G401 (cell line): ENCODE results near the gene RNF125. TPM values are rescaled to one million over a fixed set of nuclear protein-coding genes. Genes with fewer than 3 reads are reported as not detected.
"Not testable (repeated sequence)": the region's sequence is repeated elsewhere in the genome, so short reads cannot be mapped to it uniquely, and the experiment has no call there.

Experiments
- DNase-seq: peaks from one replicate; pipeline ENCODE4 v3.0.0-alpha.2; 2015; ENCODE audit warnings: low spot score
- in situ Hi-C: cut with HindIII; loops from 2 replicates; pipeline ENCODE4 v1.10.0; 2016; ENCODE audit warnings: low sequenced_read_pairs, mixed read lengths
- total RNA-seq: library from RNA; depleted of rRNA; stranded (reverse); fragments of >200 nt; shearing (Covaris generic); gene quantifications from 2 replicates; pipeline ENCODE4 v1.2.3, GENCODE V29; 2014

Gene RNF125
- total RNA-seq, 1 experiment from 2014 or later, result 2.4 TPM

DNA sequence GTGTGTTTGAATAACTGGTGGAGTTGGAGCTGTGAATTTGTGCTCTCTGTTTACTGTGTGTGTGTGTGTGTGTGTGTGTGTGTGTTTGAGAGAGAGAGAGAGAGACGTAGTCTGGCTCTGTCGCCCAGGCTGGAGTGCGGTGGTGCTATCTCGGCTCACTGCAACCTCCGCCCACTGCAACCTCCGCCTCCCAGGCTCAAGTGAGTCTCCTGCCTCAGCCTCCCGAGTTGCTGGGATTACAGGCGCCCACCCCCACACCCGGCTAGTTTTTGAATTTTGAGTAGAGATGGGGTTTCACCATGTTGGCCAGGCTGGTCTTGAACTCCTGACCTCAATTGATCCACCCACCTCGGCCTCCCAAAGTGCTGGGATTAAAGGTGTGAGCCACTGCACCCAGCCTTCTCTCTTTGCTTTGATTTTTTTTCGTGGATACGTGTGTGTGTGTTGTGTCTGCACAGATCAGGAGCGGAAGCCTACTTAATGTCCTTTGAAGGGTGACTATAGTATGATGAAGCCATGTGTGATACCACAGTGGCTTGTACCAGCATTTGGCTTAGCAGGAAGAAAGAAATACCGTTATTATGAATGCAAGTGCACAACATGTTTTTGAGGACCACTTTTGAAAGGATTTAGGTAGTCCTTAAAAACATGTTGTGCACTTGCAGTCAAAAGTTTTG, 1.5 kb downstream of the RNF125 start:
- in situ Hi-C loops, DNase-seq: not testable (repeated sequence)

DNA sequence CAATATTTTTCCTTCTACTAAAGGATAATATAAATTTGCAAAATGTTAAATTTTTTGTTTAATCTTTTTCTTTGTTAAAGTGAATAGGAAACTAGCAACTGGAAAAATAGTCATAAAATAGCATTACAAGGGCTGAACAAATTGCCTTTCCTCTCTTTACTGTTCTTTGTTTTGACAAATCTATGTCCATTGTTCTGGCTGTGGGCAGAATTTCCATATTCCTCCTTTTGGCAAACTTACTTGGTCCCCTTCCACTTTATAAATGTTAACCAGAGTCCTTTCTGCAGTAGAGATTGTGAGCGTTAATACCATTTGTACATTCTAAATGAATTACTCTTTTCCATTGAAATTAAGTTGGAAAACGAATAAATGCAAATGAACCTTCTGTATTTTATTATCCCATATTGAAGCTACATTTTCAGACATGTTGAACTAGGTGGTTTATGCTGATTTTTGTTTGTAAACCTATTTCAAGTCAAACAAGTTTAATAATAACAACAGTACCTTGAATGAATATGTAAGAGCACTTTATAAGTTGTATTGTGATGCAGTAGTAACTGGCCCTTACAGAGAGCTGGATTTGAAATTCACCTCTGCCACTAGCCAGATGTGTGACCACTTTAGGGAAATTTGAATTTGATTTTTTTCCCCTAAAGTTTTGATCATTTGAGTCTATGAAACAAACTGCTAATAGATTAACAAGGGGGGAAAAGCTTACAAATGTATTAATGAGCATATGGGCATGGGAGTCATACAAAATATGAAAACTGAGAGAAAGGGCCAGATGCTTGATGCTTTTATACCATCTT, 3.3 kb downstream of the RNF125 start:
- DNase-seq, result no peak
- in situ Hi-C loops, result no loop called here

DNA sequence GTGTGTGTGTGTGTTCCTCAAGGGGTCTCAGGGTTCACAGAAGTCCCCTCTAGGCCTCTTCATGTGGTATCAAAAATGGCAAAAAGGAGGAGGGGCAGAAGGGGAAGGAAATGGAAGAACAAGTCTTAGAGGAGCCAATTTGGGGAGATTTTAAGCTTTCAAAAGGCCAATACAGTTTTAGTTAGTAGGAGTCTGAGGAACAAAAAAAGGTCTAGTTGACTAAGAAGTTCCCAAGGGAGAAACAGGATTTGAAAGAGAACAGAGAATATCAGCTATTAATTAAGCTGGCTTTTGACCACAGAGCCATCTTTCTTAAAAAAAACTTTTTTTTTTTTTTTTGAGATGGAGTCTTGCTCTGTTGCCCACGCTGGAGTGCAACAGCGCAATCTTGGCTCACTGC, 7.1 kb downstream of the RNF125 start:
- no peak for DNase-seq
- in situ Hi-C loops, result no loop called here

DNA sequence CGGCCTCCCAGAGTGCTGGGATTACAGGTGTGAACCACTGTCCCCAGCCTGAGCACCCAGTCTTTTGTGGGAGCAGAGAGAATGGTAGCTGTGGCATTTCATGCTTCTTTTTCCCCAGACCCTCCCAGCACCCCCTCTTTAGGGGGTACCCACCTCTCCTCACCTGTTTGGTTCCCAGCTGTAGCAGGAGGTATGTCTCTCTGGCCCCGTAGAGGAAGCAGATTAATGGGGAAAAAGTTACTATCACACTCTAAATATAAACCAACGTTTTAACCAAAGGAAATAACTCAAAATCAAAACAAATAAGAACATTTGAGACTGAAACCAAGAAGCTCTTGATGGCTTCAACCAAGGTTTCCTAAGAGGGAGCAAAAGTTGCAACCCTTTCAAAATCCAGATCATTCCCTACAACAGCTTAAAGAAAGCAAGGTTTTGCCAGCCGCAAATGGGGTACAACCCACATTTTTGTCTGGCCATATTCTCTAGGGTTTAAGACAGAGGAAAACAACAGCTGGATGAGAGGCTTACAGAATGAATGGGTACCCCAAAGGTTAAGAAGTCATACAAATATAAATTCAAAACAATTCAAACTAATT, 8.0 kb downstream of the RNF125 start:
- in situ Hi-C loops, result no loop called here
- no peak for DNase-seq

DNA sequence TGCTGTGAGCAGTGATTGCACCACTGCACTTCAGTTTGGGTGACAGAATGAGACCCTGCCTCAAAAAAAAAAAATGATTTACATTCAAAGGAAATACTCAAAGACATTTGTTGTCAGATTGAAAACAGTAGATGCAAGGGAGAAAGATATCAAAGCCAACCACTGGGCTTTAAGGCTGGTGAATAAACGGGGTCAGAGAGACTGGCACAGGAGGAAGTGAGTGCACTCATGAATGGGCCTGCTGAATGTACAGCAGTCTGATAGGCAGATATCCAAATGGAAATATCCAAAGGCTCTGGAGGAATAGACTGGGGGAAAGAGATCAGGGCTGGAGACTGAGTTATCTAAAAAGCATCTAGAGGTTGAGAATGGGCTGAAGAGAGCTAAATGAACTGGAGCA, 10.9 kb downstream of the RNF125 start:
- in situ Hi-C loops, result no loop called here
- DNase-seq, result no peak

DNA sequence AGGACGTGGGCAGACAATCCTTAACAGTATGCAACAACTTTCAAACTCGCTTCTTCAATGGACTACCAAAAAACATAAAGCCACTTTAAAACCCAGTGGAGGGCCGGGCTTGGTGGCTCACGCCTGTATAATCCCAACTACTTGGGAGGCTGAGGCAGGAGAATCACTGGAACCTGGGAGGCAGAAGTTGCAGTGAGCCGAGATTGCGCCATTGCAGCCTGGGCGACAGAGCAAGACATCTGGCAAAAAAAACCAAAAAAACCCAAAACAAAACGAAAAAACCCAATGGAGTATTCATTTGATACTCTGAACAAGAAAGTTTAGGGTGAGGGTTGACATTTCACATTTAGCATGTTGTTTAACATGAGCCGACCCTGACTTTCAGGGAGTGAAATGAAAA, 14.0 kb downstream of the RNF125 start:
- no peak for DNase-seq
- in situ Hi-C loops, result no loop called here

DNA sequence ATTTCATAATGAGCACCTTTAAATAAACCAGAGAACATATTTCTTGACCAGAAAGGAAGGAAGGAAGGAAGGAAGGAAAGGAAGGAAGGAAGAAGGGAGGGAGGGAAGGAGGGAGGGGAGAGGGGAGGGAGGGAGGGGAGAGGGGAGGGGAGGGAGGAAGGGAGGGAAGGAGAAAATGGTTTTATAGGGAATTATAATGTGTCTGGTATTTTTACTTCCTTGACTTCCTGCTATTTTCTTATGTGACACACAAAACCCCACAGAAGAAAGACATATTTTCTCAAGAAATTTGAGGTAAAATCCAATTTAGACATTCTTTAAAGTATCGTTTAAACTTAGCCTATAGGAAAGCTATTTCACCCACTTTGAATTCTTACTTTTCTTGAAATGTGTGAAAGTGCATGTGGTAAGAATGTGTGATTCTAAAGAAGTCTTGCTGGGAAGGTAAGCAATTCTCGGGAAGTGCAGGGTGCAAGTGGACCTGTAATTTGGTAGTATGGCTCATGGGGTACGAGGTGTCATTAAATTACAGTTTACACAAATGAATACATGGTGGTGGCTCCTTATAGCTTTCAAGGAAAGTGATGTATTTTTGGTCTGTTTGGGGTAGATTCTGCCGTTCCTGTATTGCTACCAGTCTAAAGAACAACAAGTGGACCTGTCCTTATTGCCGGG, 18.0 kb downstream of the RNF125 start:
- DNase-seq, result no peak
- in situ Hi-C loops, result no loop called here

DNA sequence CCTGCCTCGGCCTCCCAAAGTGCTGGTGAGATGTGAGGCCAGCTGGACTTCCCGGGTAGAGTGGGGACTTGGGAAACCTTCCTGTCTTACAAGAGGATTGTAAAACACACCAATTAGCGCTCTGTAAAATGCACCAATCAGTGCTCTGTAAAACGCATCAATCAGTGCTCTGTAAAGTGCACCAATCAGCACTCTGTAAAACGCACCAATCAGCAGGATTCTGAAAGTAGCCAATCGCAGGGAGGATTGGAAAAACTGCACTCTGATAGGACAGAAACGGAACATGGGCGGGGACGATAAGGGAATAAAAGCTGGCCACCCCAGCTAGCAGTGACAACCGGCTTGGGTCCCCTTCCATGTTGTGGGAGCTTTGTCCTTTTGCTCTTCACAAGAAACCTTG, 19.0 kb downstream of the RNF125 start:
- no peak for DNase-seq
- in situ Hi-C loops, result no loop called here

DNA sequence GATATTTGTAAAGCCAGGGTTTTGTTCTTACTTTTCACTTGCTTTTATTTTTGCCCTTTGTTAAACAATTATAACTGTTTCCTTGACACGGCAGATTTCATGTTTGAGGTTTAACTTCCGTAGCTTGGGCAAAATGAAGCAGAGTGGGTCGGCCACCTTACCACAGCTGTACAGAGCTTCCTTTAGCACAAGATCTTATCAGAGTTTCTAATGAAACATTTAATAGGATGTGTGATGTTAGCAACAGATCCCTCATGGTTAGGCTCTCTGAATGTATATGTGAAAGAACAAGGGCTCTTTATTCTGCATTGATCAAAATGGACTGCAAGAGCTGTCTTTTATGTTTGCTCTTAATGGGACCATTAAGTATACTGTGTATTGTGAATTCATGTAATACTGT, 22.3 kb downstream of the RNF125 start:
- in situ Hi-C loops, result no loop called here
- no peak for DNase-seq

DNA sequence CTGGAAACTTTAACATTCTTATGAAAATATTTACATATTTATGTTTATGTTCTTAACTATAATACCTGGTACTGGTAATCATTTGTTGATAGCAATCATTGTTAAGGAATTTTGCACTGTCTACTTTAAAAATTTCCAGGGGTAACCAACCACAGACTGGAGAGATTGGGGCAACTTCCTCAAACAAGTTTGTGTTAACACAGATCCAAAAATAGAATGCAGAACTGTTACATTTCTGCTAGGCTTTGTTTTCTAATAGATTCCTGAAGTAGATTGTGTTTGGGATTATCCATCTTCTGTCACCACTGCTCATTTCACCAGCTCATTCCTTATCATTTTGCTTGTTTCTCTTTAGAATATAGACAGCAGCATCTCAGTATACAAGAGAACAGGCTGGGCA, 23.7 kb downstream of the RNF125 start:
- in situ Hi-C loops, result no loop called here
- DNase-seq, result no peak

DNA sequence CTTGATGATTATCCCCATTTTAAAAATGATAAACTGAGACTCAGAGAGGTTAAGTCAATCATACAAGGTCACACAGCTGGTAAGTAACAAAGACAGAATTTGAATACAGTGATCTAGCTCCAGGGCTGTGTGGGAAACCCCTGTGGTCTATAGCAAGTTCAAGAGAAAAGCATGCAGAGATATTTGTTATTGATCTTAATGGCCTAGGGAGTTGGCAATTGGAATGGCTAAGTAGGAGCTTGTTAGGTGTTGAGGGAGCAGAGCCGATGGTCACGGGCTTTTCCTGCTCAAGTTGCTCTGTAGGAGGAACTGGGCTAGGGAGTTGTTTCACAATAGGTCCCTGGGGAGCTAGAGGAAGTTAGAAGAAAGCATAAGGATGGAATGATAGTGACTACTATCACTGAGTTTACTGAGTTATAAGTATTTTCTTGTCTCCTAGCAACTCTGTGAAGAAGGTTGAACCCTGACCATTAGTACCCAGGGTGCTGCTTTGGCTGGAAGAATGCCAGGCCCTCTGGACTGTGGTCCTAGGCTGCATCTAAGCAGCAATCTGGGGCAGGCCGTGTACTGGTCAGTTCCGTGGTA, 30.0 kb downstream of the RNF125 start:
- in situ Hi-C loops, result no loop called here
- DNase-seq, result no peak

DNA sequence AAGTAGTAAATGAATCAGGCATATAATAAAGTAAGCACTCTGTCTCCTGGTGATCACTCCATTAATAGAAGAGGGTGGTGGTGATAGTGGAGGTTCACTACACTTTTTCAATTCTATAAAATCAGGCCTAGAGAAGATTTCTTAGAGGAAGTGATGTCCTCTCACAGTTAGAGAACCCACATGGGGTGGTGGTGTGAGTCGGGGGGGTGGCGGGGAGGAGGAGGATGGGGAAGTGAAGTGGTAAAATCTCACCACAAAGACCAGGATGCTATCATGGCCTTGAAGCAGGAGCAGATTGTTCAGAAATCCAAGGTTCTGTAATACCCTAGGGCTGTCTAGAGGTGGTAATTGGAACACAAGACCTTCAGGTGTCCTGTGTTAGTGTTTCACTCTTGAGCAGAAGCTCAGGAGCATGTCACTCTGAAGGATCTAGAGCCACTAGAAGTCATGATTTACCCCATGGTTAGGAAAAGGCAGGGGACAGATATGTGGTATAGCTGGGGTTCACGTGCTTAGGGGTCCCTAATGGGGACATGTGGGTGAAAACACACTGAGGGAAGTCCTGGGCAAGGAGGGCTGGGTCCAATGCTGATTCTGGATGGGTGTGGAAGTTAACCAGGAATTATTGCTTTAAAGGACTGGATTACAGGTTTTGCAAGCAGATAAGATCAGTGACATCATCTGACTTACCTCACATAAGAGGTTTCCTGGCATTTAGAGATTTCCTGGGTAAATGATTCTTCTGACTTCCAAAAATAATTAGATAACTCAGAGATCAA, 31.0 kb downstream of the RNF125 start:
- no peak for DNase-seq

DNA sequence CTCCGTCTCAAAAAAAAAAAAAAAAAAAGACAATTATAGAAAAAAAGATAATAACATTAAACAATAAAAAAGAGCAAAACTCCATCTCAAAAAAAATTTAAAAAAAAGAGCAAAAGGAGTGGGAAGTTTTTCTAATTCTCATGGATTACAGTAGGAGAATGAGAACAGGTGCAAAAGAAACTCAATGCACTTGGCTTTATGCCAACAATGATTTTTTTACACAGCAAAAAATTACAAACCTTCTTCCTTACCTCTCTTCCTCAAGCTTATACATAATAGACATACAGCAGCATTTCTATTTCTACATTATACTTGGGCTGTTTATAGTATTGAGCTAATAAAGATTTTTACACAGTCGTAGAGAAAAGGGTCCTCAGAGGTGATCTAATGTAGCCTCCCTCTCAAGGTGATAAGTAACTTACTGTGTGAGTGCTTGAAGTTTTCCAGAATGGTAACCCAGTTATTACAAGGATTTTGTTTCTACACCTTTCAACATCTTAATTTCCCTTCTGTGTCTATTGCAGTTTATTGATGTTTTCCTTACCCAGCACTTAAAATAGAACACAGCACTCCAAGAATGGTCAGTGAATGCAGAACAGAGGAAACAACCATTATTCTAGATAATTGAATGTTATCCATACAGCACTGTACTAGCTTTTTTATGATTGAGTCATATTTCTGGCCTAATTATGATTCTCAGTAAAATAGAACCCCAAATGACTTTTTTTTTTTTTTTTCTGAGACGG, 38.2 kb downstream of the RNF125 start:
- in situ Hi-C loops, result no loop called here
- DNase-seq, result no peak

More for the DNA sequence above, 31.0 kb downstream of the RNF125 start:
- in situ Hi-C loops, result no loop called here

DNA sequence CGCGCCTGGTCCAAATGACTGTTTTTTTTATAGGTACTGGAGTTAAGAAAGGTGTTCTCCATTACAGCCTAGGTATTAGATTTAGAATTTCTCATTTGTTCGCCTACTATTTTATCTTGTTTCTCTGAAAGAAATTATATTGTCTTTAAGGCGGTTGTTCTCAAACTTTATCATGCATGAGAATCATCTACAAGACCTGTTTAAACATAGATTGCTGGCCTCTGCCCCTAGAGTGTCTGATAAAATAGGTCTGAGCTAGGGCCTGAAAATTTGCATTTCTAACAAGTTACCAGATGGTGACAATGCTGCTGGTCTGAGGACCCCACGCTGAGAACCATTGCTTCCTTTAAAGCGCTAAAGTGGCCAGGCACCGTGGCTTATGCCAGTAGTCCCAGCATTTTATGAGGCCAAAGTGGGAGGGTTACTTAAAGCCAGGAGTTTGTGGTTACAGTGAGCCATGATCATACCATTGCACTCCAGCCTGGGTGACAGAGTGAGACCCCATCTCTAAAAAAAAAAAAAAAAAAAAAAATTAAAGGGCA, 39.1 kb downstream of the RNF125 start:
- DNase-seq, result peak; percentile 37
- in situ Hi-C loops, result no loop called here

DNA sequence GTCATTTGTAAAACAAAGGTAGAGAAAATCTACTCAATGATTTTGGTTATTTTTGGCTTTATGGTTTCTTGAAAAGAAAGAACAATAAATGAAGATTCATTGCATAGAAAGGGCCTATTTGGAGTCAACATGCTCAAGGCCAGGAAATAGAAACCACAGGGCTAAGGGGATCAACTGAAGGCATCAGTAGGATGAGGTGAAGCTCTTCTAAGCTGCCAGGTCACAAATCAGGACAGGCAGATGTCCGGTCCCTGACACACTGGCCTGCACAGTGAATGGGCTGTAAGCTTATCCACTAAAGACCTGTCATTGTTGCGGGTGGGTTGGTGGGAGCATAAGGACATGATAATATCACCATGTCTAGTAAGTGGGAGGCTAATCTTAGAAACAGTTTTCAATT, 41.4 kb downstream of the RNF125 start:
- DNase-seq, result no peak
- in situ Hi-C loops, result no loop called here

DNA sequence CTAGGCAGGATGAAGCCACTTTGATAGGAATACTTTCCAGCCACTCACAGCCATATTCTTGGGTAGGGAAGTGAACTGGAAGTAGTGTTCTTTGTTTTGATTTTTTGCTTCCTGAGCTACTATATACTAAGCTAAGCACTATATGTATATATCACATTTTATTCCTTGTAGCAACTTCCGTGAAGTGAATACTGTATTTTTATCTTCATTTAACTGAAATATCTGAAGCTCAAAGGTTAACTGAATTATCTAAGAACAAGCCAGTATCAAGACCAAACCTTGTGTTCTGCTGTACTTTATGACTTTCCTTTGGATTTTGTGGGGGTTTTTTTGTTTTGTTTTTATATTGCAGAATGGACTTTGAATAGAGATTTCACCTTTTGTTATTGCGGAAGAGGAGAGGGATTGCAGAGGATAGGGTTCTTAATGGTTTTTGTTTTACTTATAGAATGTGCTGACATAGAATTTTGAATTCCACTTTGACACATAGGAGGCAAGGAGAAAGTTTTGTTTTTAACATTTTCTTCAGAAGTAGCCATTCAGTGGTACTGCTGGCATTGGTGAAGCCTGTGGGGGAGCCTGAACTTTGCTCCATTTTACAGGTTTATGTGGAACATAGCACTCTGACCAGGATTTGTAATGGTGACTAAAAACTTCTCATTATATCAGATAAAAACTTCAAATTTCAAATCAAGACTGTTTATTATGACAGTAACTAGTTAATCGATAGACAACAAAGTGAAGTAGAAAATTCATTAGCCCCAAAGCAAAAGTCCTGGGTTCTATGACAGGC, 48.9 kb downstream of the RNF125 start:
- in situ Hi-C loops, result no loop called here
- DNase-seq, result no peak

DNA sequence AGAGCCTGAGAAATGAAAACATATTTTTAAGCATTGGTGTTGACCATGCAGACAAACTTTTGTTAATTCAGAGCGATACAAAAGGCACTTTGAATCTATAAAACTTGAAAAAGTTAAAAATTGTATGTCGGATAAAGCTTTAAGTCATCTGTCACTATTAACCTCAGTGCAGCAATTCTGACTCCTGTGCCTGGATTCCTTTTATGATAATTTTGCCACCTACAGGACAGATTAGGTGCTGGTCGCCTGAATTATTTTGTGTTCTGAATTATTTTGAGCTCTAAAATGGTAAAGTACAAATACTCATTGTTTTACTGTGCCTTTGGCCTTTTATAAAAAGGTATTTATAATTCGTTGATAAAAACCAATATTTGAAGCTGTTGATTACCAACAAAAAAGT, 53.7 kb downstream of the RNF125 start:
- in situ Hi-C loops, result no loop called here
- no peak for DNase-seq
